IPS-18c (cell line): ENCODE data around the gene POLG.

Source experiments
- H3K4me3 ChIP-seq: 2 replicates; pipeline ENCODE4 v1.7.0; 2013; ENCODE audit warnings: low read depth, mild to moderate bottlenecking, low read length, moderate library complexity; ENCODE audit not compliant: insufficient read depth
- H3K9me3 ChIP-seq: one replicate; pipeline ENCODE4 v1.6.1; 2013; ENCODE audit warnings: mild to moderate bottlenecking, low read length, moderate library complexity; ENCODE audit not compliant: control insufficient read depth, insufficient read depth

POLG gene

DNA sequence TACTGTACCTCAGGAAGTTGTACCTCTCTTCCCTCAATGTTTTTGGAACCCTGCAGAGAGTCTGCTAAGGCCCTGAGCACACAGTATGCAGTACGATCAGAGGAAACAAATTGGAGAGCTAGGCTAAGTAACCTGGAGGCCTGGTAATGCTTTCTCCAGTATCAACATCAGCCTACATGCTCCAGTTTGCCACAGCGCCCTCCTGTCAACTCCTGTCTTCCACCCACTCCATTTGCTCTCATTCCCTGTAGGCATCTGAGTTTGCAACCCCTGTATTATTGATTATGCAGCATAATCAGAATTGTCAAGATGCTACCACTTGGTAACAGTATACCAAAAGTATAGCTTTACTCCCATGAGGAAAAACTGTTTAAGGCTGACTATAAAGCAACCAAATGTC lies 14.4 kb downstream of the POLG start:
- Histone ChIP-seq H3K4me3 (no peak overlapping the region), H3K9me3 (no peaks in the 10 kb centered on the region)

DNA sequence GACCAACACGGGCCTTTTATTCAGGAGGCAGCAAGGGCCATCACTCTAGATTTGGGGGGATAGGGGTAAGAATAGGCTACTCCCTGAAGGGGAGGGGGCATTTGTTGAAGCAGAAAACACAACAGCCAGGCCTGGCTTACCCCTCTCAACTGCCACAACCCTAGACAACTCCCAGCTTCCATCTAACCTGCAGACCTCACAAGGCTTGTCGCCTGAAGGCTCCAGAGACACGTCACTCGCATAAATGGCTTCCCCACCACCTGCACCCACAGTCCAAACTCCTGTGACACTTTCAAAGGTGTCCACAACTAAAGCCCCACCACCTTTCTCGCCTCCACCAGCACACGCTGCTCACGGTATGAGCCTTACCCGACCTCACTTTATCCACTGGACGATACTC lies 14.9 kb downstream of the POLG start:
- no peak overlapping the region for H3K4me3 ChIP-seq
- no peaks in the 10 kb centered on the region for H3K9me3 ChIP-seq

GRCh38 chr15:89317186-89317720 lies 17.4 kb downstream of the POLG start:
- Histone ChIP-seq H3K4me3 (no peak overlapping the region), H3K9me3 (no peaks in the 10 kb centered on the region)

DNA sequence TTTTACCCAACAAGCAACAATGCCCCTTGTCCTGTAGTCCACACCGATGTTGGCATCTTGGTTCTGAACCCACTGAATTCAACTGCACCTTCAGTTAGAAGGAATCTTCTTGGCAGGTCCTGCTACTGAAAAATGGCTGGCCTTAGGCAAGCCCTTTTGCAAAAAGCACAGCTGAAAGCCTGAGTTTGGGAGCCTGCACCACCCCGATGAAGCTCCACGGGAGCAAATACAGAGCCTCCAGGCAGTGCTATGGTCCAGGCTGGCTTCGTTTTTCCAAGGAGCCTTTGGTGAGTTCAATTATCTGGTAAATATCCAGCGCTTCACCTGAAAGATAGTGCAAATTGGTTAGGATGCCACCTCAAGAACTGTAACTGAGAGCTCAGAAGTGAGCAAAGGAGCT lies 18.1 kb downstream of the POLG start:
- Histone ChIP-seq H3K9me3 (no peaks in the 10 kb centered on the region), H3K4me3 (no peak overlapping the region)

- Histone ChIP-seq H3K9me3 (no peaks in the 10 kb centered on the region), H3K4me3 (no peak overlapping the region)
These were observed 19.2 kb downstream of the POLG start for GRCh38 chr15:89315375-89315929.

- Histone ChIP-seq H3K9me3 (no peaks in the 10 kb centered on the region), H3K4me3 (no peak overlapping the region)
These were observed 24.6 kb downstream of the POLG start for GRCh38 chr15:89309993-89310392.

- Histone ChIP-seq H3K4me3 (no peak overlapping the region), H3K9me3 (no peaks in the 10 kb centered on the region)
These were observed 26.4 kb downstream of the POLG start for GRCh38 chr15:89308236-89308635.

DNA sequence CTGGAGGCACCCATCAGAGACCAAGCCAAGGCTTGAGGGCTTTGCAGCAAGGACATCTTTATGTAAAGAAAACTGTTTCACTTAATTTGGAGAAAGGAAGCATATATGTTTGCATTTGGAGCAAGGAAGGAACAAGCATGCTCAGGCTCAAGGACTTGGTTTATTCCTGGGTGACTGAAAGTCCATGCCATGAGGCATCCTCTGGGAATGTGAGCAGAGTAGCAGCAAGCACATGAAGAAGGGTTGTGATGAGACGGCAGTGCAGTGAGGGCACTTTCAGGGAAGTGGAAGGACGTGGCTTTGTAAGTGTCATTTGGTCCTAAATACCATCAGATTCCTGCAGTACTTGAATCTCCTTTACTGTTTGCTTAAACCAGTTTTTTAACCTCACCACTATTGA lies 26.8 kb downstream of the POLG start:
- H3K9me3 ChIP-seq: no peaks in the 10 kb centered on the region
- no peak overlapping the region for H3K4me3 ChIP-seq

GRCh38 chr15:89307046-89307587 lies 27.5 kb downstream of the POLG start:
- no peak overlapping the region for H3K4me3 ChIP-seq
- no peaks in the 10 kb centered on the region for H3K9me3 ChIP-seq

DNA sequence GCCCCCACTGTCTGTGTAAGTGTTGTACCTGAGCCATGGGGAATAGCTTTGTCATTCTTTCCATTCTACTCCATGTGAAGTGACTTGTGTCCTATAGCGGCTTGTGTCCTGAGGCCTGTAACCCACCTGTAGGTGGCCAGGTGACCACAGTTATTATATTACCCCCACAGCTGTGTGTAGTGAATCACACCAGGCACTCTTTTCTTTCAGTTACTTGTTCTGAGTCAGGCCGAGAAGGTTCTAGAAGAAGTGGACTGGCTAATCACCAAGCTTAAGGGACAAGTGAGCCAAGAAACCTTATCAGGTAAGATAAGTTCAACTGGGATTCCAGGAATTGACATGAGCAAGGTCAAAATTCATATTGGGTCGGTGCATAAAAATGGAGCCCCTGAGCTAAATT lies 29.2 kb downstream of the POLG start:
- Histone ChIP-seq H3K9me3 (no peaks in the 10 kb centered on the region), H3K4me3 (no peak overlapping the region)

GRCh38 chr15:89303986-89304385 lies 30.6 kb downstream of the POLG start:
- Histone ChIP-seq H3K9me3 (no peaks in the 10 kb centered on the region), H3K4me3 (no peak overlapping the region)

- H3K4me3 ChIP-seq: no peak overlapping the region
- H3K9me3 ChIP-seq: no peaks in the 10 kb centered on the region
These were observed 33.1 kb downstream of the POLG start for GRCh38 chr15:89301304-89302089.

DNA sequence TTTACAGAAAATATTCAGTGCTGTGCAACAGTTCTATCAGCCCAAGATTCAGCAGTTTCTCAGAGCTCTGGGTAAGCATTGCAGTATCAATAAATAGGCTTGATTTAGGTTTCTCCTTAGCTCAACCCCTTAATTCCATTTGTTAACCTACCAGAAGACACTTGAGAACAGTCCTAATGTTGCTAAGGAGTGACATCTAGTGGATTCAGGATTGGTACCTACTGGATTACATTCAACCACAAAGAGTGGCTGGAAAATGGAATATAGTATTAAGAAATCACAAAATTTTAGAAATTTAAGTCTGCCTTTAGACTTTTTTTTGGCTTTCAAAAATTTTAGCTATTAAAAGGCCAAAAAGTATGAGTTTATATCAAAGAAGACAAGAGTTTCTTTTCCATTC lies 34.7 kb downstream of the POLG start:
- H3K9me3 ChIP-seq: no peaks in the 10 kb centered on the region
- H3K4me3 ChIP-seq: no peak overlapping the region

GRCh38 chr15:89293012-89293411 lies 41.6 kb downstream of the POLG start:
- Histone ChIP-seq H3K4me3 (no peak overlapping the region), H3K9me3 (no peaks in the 10 kb centered on the region)

DNA sequence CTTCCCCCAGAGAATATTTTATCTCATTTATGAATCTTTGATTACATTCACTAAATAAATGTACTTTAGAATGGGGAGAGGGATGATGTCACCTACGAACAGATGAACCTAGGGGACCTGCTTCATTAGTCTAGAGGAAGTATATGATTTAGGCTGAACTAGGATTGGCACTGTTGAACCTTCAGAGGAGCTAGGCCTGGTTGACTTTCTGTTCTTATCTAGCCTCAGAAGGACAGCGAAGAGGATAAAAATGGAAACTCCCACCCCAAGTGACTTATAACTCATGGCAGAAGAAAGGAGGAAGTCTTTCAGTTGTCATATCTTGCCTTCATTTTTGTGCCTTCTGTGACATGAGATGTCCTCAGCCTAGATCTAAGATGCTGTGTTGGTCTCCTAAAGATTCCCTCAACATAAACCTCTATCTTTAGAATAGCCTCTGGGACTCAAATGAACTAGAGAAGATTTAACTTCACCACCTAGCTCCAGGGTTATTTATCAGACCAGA lies 42.6 kb downstream of the POLG start:
- no peaks in the 10 kb centered on the region for H3K9me3 ChIP-seq
- H3K4me3 ChIP-seq: no peak overlapping the region

GRCh38 chr15:89283201-89283600 lies 51.4 kb downstream of the POLG start:
- Histone ChIP-seq H3K9me3 (no peaks in the 10 kb centered on the region), H3K4me3 (no peak overlapping the region)

GRCh38 chr15:89282631-89283030 lies 52.0 kb downstream of the POLG start:
- Histone ChIP-seq H3K9me3 (no peaks in the 10 kb centered on the region), H3K4me3 (no peak overlapping the region)

- Histone ChIP-seq H3K4me3 (no peak overlapping the region), H3K9me3 (no peaks in the 10 kb centered on the region)
These were observed 56.3 kb downstream of the POLG start for GRCh38 chr15:89278307-89278706.
